ENCODE measurements around the gene ALKBH1.

DNA sequence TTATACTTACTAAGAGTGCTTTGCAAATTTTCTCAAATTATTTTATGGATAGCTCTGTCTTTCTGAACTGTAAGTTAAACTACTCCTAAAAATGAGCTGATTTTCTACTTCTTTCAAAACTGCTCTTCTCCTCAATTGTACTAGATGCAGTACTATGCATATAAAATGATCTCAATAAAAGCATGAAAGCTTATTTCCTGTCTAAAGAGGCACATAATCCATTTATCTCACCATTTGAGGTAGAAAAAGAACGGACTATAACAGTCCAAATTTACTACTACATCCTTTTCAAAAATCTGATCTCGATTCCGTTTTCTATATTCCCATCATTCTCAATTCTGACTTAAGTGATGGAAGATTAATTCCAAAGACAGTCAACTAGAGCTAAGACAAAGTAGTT is 14.5 kb upstream of the ALKBH1 start:
- TF ChIP-seq GATA2 (IDR thresholded peaks at IDR 0.05; ENCODE audit: low read depth, low read length) = no peak
- TF ChIP-seq GATA3 (IDR thresholded peaks at IDR 0.05; ENCODE audit: low read depth, low read length) = no peak
